Memory B cell (primary cell): Measurements from ENCODE around the gene TRPM3.

Source experiments
- ATAC-seq: fragments of 150-1000 bp; cut with Tn5 transposase; 2 replicates; pipeline ENCODE4 v1.10.0; 2021; ENCODE audit warnings: low read depth, mild to moderate bottlenecking, moderate library complexity
- DNase-seq, 2 donors: peaks; one replicate each; pipeline ENCODE4 v3.0.0; 2022; ENCODE audit warnings: low spot score in 2 of 2
- H3K27ac Mint-ChIP-seq: one replicate; pipeline ENCODE4 v1.8.0; 2022; ENCODE audit warnings: mild to moderate bottlenecking, moderate library complexity, mixed read lengths
- H3K27me3 Mint-ChIP-seq: one replicate; pipeline ENCODE4 v1.8.0; 2022; ENCODE audit warnings: mixed read lengths
- H3K36me3 Mint-ChIP-seq: one replicate; pipeline ENCODE4 v1.8.0; 2022; ENCODE audit warnings: mild to moderate bottlenecking, mixed read lengths
- H3K4me1 Mint-ChIP-seq: one replicate; pipeline ENCODE4 v1.8.0; 2022; ENCODE audit warnings: mixed read lengths
- H3K4me3 Mint-ChIP-seq: one replicate; pipeline ENCODE4 v1.8.0; 2022; ENCODE audit warnings: mild to moderate bottlenecking, moderate library complexity, mixed read lengths
- H3K9me3 Mint-ChIP-seq: one replicate; pipeline ENCODE4 v1.8.0; 2022; ENCODE audit warnings: mixed read lengths

TRPM3 gene

DNA sequence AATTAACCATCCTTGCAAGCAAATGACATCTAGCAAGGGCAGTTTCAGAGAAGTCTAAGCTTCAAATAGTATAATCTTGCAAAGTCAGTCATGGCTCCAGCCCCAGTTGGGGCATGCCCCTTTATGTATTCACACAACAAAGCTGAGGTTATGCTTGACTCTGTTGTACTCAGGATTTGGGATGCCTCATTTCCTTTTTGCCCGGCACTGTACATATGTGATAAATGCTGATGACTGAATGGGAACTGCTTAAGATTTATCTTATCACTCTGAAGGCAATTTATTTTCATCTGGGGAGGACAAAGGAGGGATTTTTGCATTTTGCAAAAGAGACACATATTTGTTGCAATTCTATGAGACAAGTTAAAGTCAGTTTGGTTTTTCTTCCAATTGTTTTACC lies 219.2 kb downstream of the TRPM3 start:
- Mint-ChIP-seq H3K4me1 (no peaks in the 10 kb centered on the region), H3K9me3 (no peaks in the 10 kb centered on the region), H3K27me3 (no peaks in the 10 kb centered on the region), H3K36me3 (no peaks in the 10 kb centered on the region), H3K4me3 (no peak overlapping the region), H3K27ac (no peak overlapping the region)
- no peak for DNase-seq
- ATAC-seq = no peak

DNA sequence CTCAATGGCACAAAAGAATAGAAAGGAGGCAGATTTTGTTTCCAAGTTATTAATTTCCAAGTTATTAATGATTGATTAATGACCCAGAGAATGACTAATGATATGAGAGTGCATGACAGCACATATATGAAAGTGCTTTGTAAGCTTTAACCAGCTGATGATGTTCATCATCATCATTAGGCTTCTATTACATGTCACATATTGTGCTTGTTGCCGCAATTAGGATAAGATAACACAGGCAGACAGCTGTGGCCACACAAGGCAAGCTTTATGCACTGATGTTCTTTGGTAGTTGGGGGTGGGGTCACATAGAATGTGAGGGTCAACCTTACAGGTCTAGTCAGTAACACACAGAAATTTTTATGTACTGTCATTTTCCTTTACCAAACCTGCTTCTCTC lies 219.7 kb downstream of the TRPM3 start:
- Mint-ChIP-seq H3K9me3 (no peaks in the 10 kb centered on the region), H3K27me3 (no peaks in the 10 kb centered on the region), H3K27ac (no peak overlapping the region), H3K4me3 (no peak overlapping the region), H3K4me1 (no peaks in the 10 kb centered on the region), H3K36me3 (no peaks in the 10 kb centered on the region)
- DNase-seq (no peak), ATAC-seq (no peak)

DNA sequence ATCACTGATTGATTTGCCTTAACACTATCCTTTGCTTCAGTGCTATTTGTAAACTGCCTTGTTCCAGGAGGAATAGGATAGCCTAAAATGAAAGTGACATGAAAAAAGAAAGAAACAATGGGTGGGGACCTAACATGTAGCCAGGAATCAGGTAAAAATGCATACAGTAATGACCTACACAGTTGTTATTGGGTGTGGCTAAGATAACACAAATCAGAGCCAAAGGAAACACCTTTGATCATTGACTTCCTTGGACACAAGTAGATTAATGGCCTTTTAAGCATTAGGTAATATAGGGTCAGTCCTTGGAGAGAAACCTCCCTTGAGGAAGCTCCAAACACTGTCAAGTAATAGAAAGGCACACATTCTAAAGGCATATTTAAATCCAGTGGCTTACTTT lies 220.4 kb downstream of the TRPM3 start:
- H3K4me3 Mint-ChIP-seq = no peak overlapping the region
- no peaks in the 10 kb centered on the region for H3K4me1 Mint-ChIP-seq
- H3K27ac Mint-ChIP-seq = no peak overlapping the region
- H3K9me3 Mint-ChIP-seq = no peaks in the 10 kb centered on the region
- no peak for DNase-seq
- no peak for ATAC-seq
- no peaks in the 10 kb centered on the region for H3K27me3 Mint-ChIP-seq
- no peaks in the 10 kb centered on the region for H3K36me3 Mint-ChIP-seq

DNA sequence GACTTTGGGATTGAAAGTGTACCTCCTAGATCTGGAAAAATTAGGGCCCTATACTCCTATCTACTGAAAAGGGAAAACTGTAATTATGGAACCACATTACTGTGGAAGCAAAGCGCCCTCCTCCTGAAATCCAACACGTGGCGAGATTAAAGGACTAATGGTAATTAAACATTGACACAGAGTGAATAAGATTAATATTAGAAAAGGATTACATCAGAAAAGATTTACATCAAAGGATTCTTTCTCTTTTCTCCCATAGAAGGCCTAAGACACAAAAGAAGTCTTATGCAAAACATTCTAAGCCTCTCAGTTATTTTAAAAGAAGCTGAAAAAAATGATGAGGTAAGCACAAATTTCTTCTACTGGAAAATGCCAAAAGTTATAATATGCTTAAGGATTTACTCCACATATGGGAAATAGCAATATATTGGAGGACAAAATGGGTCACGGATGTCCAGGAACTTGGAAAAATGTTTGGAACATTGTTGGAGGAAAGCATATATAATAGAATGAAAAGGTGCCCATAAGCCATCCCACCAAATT lies 227.8 kb downstream of the TRPM3 start:
- no peak for DNase-seq
- no peaks in the 10 kb centered on the region for H3K36me3 Mint-ChIP-seq
- H3K27me3 Mint-ChIP-seq = no peaks in the 10 kb centered on the region
- ATAC-seq = no peak
- no peak overlapping the region for H3K27ac Mint-ChIP-seq
- H3K4me1 Mint-ChIP-seq = no peaks in the 10 kb centered on the region
- H3K9me3 Mint-ChIP-seq = no peaks in the 10 kb centered on the region
- no peak overlapping the region for H3K4me3 Mint-ChIP-seq

DNA sequence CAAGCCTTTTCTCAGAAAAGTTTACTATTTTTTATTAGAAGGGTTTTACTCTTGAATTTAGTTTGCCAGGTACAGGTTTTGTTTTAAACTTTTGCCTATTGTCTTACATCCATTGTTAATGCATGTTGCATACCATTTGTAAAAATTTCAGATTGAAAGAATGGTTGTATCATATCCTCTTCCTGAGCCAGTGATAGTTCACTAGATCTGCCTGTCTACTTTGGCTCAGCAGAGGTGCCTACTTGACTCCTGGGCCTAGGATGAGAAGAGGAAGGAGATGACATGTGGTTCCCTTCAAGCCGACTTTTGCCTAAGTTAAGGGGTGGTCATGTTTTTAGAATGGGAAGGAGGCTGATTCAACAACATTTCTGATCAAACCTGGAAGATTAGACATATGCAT lies 232.9 kb downstream of the TRPM3 start:
- Mint-ChIP-seq H3K9me3 (no peaks in the 10 kb centered on the region), H3K36me3 (no peaks in the 10 kb centered on the region), H3K4me3 (no peak overlapping the region), H3K4me1 (no peaks in the 10 kb centered on the region), H3K27ac (no peak overlapping the region), H3K27me3 (no peaks in the 10 kb centered on the region)
- ATAC-seq = no peak
- DNase-seq = no peak

DNA sequence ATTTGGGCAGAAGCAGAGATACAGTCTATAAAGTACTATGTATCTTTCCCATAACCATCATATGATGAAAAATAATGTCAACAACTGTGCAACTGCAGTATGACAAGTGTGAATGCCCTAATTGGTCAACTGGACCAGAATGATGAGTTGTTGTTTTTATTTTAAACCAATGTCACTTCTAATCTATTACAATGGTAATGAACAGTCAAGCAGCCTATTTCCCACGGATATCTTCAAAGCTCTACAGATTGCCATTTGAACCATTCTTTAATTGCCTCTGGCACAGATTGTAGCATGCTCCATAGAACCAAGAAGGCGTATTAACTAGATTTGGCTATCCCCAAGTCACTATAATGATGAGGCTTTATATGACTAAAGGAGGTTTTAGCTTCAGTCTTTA lies 233.6 kb downstream of the TRPM3 start:
- ATAC-seq = no peak
- Mint-ChIP-seq H3K4me3 (no peak overlapping the region), H3K9me3 (no peaks in the 10 kb centered on the region), H3K36me3 (no peaks in the 10 kb centered on the region), H3K27me3 (no peaks in the 10 kb centered on the region), H3K4me1 (no peaks in the 10 kb centered on the region), H3K27ac (no peak overlapping the region)
- DNase-seq = no peak

DNA sequence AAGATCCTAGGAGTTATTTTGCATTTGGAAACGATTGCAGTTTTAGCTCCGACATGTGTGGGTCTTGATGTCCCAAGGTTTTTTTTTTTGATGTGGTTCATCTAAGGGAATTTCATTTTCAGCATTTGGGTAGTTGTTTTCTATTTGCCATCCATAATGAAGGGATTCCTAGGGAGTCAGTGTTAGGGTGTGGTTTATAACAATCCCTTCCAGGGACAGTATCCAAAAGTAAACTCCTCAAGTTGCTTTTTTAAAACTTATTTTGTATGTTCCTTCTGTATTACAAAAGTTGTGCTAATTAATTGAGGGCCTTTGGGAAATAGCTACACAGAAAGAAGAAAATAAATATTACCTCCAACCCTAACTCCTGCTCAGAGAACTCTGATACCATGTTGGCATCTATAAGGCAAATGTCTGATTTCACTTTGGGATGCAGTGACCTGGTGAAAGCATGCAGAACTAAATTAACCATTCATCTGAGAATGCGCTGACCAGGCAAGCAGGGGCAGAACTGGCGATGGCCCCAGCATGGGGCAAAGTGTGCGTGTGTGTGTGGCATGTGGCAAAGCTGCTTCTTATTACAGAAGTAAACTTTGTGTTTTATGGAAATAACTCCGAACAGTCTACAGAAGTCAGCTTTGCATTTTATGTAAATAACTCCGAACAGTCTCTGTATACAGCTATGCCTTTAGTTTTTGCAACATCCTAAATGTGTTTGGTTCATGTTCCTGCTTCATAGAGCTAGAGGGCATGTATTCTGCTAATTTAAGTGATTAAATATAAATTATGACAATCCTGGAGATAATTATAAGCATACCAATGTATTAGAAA lies 237.2 kb downstream of the TRPM3 start:
- Mint-ChIP-seq H3K27ac (no peak overlapping the region), H3K27me3 (no peaks in the 10 kb centered on the region), H3K9me3 (no peaks in the 10 kb centered on the region), H3K36me3 (no peaks in the 10 kb centered on the region), H3K4me1 (no peaks in the 10 kb centered on the region), H3K4me3 (no peak overlapping the region)
- no peak for ATAC-seq
- no peak for DNase-seq

DNA sequence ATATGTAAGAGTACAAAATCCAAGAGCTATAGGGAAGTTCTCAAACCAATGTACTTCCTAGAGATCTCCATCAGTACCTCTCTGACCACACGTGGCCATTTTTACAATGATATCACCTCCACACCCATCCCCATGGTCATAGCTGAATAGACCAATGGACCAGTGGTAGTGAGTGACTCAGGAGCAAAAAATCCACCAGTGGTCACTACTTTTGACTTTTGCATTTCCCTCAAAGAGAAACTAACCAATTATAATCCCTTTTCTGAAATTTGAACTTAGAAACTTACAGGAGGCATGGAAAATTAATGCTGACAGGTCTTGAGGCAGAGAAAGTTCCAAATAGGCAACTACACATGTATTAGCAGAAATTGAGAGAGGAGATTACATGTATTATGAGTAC lies 238.4 kb downstream of the TRPM3 start:
- Mint-ChIP-seq H3K27ac (no peak overlapping the region), H3K4me3 (no peak overlapping the region), H3K9me3 (no peaks in the 10 kb centered on the region), H3K27me3 (no peaks in the 10 kb centered on the region), H3K4me1 (no peaks in the 10 kb centered on the region), H3K36me3 (no peaks in the 10 kb centered on the region)
- ATAC-seq (no peak), DNase-seq (no peak)

DNA sequence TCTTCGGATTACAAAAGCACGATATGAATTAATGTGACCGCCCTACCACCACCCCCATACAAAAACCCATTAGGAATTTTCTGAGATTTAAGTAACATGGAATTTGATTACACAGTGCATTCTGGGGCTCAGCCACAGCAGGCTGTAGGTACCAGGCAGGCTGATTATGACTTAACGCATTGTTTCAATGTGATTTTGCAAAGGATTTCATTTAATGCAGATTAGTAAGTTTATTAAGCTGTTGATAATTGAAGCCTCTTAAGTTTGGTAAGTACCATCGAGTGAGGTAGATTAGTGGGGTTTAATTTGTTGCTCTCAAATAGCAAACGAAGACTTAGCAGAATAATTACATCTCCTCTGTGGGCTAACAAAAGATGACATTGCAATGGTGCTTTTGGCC lies 240.1 kb downstream of the TRPM3 start:
- DNase-seq = no peak
- no peaks in the 10 kb centered on the region for H3K9me3 Mint-ChIP-seq
- ATAC-seq = no peak

DNA sequence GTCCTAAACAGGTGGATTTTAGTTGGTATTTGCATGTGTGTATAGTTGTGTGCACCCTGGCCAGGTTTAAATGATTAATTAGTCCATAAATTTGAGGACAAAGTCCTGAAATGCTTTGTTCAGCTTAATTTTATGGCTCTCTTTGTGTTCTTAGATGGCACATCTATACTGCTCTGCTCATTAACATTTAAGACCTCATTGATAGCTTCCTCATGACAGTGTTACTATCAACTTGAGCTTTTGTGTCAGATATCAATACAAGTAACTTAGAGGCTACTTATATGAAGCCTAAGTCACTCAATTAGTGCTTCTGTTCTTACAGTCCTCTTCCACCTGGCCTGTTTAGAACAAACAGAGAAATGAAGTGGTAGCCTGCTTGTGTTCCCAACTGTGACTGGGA lies 240.9 kb downstream of the TRPM3 start:
- Mint-ChIP-seq H3K4me1 (no peaks in the 10 kb centered on the region), H3K4me3 (no peak overlapping the region), H3K27ac (no peak overlapping the region), H3K9me3 (no peaks in the 10 kb centered on the region), H3K36me3 (no peaks in the 10 kb centered on the region), H3K27me3 (no peaks in the 10 kb centered on the region)
- no peak for DNase-seq
- ATAC-seq = no peak

More for the DNA sequence above, 240.1 kb downstream of the TRPM3 start:
- Mint-ChIP-seq H3K27ac (no peak overlapping the region), H3K4me3 (no peak overlapping the region), H3K27me3 (no peaks in the 10 kb centered on the region), H3K36me3 (no peaks in the 10 kb centered on the region), H3K4me1 (no peaks in the 10 kb centered on the region)

DNA sequence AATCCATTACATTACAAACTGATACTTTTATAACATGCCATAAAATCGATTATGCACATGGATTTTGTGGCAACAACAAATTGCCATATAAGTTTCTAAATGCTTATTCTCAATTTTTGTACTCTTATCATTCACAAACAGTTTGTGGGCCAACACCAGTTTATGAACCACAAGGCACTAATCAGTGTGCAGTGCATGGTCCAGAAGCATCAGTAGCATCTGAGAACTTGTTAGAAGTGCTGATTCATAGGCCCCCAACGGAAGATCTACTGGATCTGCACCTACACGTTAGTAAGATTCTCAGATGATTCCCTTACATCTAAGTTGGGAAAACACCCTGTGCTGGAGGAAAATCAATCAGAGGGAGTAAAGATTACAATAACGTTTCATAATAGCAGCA lies 242.8 kb downstream of the TRPM3 start:
- DNase-seq (no peak), ATAC-seq (no peak)
- no peaks in the 10 kb centered on the region for H3K9me3 Mint-ChIP-seq
- no peak overlapping the region for H3K4me3 Mint-ChIP-seq
- no peak overlapping the region for H3K27ac Mint-ChIP-seq
- no peaks in the 10 kb centered on the region for H3K4me1 Mint-ChIP-seq
- H3K27me3 Mint-ChIP-seq = peaks cover 2% of the 10 kb centered on the region
- no peaks in the 10 kb centered on the region for H3K36me3 Mint-ChIP-seq

DNA sequence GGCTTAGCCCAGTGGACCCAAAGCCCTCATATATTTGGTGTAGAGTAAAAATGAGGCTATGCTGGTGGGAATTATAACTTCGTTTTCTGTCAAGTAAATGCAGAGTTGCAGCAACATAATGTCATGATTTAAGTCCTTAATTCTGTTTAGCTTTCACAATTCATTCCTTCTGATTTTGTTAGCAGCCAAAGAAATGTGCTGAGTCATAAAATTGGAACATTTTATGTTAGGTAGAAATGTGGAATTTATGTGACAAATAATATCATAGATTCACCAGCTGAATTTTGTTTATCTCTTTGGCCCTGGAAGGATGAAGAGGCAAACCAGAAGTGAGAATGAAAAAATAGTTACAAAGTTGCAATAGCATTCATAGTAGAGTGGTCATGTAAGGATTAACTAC lies 247.0 kb downstream of the TRPM3 start:
- Mint-ChIP-seq H3K27me3 (peaks cover 4% of the 10 kb centered on the region), H3K36me3 (no peaks in the 10 kb centered on the region), H3K27ac (no peak overlapping the region), H3K9me3 (peaks cover 2% of the 10 kb centered on the region), H3K4me1 (no peaks in the 10 kb centered on the region), H3K4me3 (no peak overlapping the region)
- DNase-seq = no peak
- ATAC-seq = no peak

DNA sequence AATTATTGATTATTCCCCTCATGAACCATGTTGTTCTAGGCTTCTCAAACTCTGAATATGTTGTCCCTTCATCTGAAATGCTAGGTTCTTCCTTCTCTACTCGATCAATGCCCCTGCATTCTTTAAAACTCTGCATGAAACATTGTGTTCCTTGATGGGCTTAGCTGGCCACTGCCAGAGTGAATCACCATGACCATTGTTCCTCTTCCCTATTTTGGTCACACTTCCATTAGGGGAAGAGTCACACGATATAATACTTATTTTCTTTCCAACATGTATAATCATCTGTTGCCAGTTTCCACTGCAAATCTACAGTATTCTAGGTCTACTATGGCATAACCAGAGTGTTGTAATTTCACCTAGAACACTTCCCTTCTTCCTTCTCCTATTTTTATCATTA lies 247.9 kb downstream of the TRPM3 start:
- Mint-ChIP-seq H3K27ac (no peak overlapping the region), H3K4me1 (no peaks in the 10 kb centered on the region), H3K36me3 (no peaks in the 10 kb centered on the region), H3K9me3 (peaks cover 2% of the 10 kb centered on the region), H3K27me3 (peaks cover 4% of the 10 kb centered on the region), H3K4me3 (no peak overlapping the region)
- ATAC-seq (no peak), DNase-seq (no peak)

DNA sequence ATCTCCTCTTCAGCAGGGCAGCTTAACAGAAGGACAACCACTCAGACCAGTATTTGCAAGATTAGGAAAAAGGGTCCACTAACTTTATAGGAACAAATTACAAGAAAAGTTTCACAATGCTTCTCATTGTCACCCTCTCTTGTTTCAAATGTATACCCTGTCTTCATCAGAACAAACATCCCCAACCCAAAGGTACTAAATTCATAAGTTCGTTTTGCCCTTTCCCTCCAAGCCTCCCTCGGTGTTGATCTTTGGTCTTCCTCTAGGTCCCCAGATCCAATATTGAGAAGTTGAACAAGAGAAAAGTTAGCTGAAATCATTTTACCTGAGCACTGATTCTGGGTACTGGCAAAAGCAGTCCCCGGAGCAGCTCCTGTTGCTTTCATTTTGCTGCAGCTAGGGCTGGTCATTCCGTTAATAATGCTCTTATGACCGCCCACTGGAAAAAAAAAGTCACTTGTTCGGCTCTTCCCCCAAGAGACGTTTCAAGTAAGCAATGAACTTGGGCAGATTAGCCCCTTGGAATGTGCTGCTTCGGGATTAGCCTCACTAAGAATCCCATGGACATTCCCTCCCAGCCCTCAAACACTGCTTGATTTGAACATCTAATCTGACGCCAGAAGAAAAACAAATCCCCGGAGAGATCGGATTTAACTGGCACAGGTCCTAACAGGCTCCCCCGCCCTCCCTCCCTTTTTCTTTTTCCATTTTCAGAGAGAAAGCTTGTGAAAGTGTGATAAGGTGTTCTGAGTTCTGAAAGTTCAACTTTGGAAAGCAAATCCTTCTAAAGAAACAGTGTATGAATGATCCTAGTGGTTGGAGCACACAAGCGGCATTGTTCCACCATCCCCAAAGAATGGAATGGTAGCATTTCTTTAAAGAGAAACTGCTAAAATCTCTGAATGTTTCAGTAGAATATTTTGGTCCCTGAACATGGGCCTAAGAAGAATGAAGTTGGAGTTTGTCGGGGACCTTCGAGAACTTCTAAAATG lies 252.5 kb downstream of the TRPM3 start:
- H3K27ac Mint-ChIP-seq = no peak overlapping the region
- no peak for DNase-seq
- H3K27me3 Mint-ChIP-seq = peaks cover 5% of the 10 kb centered on the region
- ATAC-seq = no peak
- H3K9me3 Mint-ChIP-seq = peaks cover 2% of the 10 kb centered on the region
- no peak overlapping the region for H3K4me3 Mint-ChIP-seq
- H3K4me1 Mint-ChIP-seq = no peaks in the 10 kb centered on the region
- no peaks in the 10 kb centered on the region for H3K36me3 Mint-ChIP-seq
